Measurements from ENCODE around the gene CDK3. TPM values are rescaled to one million over a fixed set of nuclear protein-coding genes. Genes with fewer than 3 reads are reported as not detected.

Gene CDK3
- total RNA-seq, 4 donors from 2014 or later: 5.0 to 8.0 (median 5.8) TPM

DNA sequence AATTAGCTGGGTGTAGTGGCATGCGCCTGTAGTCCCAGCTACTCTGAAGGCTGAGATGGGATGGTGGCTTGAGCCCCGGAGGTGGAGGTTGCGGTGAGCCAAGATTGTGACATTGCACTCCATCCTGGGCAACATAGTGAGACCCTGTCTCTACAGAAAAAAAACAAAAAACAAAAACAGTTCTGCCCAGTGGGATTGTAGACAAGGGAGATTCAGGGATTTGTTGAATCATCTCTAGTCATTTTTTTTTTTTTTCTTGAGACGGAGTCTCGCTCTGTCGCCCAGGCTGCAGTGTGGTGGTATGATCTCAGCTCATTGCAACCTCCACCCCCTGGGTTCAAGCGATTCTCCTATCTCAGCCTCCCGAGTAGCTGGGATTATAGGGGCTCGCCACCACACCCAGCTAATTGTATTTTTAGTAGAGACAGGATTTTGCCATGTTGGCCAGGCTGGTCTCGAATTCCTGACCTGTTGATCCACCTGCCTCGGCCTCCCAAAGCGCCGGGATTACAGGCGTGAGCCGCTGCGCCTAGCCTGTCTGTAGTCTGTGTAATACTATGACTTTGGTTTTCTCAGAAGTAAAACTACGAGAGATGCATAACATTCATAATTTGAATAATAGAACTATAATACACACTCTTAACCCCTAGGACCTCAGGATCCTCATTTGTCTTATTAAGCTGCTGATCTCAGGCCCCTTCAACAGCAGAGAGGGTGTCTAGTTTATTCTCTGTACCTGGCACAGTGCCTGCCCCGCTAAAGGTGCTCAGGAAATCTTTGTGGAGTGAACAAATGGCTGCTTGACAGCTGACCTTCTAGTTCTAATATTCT is 20.3 kb upstream of the CDK3 start:
- DNase-seq (ENCODE audit: low spot score) (no peak), ATAC-seq (ENCODE audit: low FRiP score) (no peak)
- TF ChIP-seq, protein P1, sequence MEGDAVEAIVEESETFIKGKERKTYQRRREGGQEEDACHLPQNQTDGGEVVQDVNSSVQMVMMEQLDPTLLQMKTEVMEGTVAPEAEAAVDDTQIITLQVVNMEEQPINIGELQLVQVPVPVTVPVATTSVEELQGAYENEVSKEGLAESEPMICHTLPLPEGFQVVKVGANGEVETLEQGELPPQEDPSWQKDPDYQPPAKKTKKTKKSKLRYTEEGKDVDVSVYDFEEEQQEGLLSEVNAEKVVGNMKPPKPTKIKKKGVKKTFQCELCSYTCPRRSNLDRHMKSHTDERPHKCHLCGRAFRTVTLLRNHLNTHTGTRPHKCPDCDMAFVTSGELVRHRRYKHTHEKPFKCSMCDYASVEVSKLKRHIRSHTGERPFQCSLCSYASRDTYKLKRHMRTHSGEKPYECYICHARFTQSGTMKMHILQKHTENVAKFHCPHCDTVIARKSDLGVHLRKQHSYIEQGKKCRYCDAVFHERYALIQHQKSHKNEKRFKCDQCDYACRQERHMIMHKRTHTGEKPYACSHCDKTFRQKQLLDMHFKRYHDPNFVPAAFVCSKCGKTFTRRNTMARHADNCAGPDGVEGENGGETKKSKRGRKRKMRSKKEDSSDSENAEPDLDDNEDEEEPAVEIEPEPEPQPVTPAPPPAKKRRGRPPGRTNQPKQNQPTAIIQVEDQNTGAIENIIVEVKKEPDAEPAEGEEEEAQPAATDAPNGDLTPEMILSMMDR (IDR thresholded peaks at IDR 0.05): no peak

DNA sequence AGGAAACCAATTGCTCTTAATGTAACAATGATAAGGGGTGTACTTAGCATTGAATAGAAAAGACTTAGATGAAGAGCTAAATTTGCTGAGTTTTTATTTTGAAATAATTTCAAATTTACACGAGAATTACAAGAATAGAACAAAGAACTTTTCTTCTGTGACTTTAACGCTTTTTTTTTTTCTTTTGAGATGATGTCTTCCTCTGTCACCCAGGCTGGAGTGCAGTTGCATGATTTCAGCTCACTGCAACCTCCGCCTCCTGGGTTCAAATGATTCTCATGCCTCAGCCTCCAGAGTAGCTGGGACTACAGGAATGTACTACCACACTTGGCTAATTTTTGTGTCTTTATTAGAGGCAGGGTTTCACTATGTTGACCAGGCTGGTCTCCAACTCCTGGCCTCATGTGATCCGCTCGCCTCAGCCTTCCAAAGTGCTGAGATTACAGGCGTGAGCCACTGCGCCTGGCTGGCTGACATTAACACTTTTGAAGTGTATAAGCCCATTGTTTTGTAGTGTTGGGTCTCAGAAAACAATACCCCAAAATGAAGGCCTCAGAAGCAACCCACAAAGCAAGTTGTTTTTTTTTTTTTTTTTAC is 19.5 kb upstream of the CDK3 start:
- TF ChIP-seq, protein P1 (IDR thresholded peaks at IDR 0.05): no peak
- DNase-seq (ENCODE audit: low spot score) (no peak), ATAC-seq (ENCODE audit: low FRiP score) (no peak)

DNA sequence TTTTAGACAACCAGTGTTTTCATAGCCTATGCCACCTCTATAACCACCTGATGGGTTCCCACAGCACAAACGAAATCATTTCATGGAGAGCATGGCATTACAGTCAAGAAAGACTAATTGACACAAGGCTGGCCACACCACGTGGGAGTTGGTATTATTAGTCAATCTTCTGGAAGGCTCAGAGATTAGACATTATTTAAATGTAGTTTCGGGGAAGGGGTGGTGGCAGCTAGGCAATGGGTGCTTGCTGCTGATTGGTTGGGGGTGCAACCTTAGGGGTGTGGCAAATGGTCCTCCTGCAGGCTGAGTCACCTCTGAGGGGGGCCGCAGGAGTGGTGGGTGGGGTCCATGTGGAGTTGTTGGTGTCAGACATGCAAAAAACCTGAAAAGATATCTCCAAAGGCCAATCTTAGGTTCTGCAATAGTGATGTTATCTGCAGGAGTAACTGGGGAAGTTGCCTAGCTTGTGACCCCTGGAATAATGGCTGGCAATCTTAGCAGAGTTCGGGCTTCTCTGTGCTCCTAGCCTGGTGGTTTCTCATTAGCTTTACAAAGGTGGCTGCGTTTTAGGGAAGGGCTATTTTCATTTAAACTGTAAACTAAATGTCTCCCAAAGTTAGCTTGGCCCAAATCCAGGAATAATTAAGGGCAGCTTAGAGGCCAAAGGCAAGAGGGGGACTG is 17.0 kb upstream of the CDK3 start:
- DNase-seq (ENCODE audit: low spot score): peak; percentile 58

DNA sequence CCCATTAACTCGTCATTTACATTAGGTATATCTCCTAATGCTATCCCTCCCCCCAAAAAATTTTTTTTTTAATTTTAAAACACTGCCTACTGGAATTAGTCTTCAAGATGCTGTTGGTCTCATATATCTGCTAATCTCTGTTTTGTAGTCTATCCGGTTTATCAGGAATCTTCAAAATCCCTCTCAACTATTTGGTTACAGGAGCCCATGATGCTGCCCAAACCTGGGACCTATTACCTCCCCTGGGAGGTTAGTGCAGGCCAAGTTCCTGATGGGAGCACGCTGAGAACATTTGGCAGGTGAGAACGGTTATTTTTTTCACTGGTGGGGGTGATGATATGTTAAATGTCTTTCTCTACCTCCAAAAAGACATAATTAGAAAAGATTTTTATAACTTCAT is 14.7 kb upstream of the CDK3 start:
- DNase-seq (ENCODE audit: low spot score) (no peak), ATAC-seq (ENCODE audit: low FRiP score) (no peak)
- TF ChIP-seq, protein P1 (IDR thresholded peaks at IDR 0.05): no peak

More for the DNA sequence above, 17.0 kb upstream of the CDK3 start:
- TF ChIP-seq, protein P1 (IDR thresholded peaks at IDR 0.05): no peak
- ATAC-seq (ENCODE audit: low FRiP score): peak; percentile 74

DNA sequence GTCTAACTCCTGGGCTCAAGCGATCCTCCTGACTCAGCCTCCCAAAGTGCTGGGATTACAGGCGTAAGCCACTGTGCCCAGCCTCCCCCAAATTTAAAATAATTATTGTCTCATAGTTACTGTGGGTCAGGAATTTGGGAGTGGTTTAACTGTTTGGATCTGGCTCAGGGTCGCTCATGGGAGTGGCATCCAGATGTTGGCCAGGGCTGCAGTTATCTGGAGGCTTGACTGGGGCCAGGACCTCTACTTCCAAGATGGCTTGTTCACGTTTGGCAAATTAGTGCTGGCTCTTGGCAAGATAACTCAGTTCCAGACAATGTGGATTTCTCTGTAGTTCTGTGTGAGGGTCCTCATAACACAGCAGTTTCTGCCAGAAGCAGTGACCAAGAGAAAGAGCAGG is 13.6 kb upstream of the CDK3 start:
- DNase-seq (ENCODE audit: low spot score) (no peak), ATAC-seq (ENCODE audit: low FRiP score) (no peak)
- TF ChIP-seq, protein P1 (IDR thresholded peaks at IDR 0.05): no peak

DNA sequence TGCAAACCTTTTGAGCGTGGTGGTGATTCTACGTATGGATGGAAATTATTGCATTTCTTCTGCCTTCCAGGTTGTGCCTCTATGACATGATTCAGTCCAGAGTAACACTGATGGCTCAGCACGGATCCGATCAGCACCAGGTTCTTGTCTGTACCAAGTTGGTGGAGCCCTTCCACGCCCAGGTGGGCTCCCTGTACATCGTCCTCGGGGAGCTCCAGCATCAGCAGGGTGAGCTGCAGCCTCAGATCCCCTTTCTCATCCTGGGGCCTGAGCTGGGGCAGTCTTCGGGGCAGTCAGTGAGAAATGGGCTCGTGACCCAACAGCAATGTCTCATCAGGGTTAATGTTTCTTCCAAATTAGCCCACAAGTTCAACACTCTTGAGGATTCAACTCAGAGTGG is 9.3 kb upstream of the CDK3 start:
- DNase-seq (ENCODE audit: low spot score) (no peak), ATAC-seq (ENCODE audit: low FRiP score) (no peak)
- TF ChIP-seq, protein P1 (IDR thresholded peaks at IDR 0.05): no peak

Data from omental fat pad (tissue), 4 donors.